ENCODE measurements around the gene RANBP3. TPM values are rescaled to one million over a fixed set of nuclear protein-coding genes. Genes with fewer than 3 reads are reported as not detected.

Gene RANBP3
- total RNA-seq, 1 donor from 2014 or later = 95.5 TPM

DNA sequence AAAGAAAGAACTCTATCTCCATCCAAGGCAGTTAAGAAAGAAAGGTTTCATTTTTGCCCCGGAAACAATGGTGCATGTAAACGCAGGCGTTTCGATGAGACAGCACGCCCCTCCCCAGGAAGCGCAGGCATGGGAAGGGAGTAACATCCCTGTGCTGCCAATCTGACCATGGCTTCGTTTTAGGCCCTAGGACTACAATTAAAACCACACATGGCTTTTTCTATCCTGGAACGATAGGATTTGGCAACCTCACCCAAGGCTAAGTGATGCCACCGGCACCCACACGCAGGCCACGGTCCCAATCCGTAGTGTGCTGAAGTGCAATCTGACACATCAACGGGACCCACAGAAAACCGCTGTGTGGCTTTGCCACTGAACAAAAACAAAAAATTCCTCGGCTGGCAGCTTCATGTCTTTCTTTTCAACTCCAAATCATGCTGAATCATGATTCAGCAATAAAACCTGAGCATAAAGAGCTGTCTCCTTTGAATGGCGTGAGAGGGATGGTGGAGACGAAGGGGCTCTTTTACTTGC lies 24.2 kb downstream of the RANBP3 start:
- intact Hi-C loops (cut with micrococcal nuclease) = loop anchor here (5.0 kb wide), 1 partner anchor 51 kb away; the partner anchor contains the start of genes NDUFA11 and VMAC

- intact Hi-C loops (cut with micrococcal nuclease) = loop anchor here (5.0 kb wide), 1 partner anchor 51 kb away; the partner anchor contains the start of genes NDUFA11 and VMAC
These were observed 24.8 kb downstream of the RANBP3 start for GRCh38 chr19:5953030-5953589.

- intact Hi-C loops (cut with micrococcal nuclease) = loop anchor here (5.0 kb wide), 1 partner anchor 50 kb away; the partner anchor contains the start of genes NDUFA11 and VMAC
These were observed 25.5 kb downstream of the RANBP3 start for GRCh38 chr19:5952193-5953029.

GRCh38 chr19:5951338-5951861 lies 26.5 kb downstream of the RANBP3 start:
- intact Hi-C loops (cut with micrococcal nuclease) = loop anchor here (5.0 kb wide), 1 partner anchor 49 kb away; the partner anchor contains the start of genes NDUFA11 and VMAC

- intact Hi-C loops (cut with micrococcal nuclease) = loop anchor here (5.0 kb wide), 1 partner anchor 48 kb away; the partner anchor contains the start of genes NDUFA11 and VMAC
These were observed 27.2 kb downstream of the RANBP3 start for GRCh38 chr19:5950741-5951140.

DNA sequence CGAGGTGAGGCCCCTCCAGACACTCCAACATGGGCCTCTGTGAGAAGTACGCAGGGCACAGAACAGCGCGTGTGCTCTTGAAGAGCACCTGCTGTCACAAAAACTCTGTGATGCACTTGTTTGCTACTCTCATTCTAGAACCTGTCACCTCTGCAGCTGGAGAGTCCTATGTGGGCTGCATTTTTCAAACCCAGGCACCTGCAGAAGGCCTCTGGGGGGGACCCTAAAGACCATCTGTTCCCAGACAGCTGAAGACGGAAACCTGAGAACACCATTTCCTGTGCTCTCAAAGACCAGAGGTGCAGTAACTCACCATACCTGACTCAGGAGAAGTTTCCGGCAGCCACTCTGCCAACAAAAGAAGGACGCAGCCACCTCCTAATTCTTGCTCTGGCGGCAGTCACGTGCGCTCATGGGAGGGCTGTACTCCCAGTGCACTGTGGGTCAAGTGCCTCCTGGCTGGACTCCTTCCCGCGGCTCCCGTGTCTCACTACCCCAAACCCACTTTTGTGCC lies 28.1 kb downstream of the RANBP3 start:
- intact Hi-C loops (cut with micrococcal nuclease) = loop anchor here (5.0 kb wide), 1 partner anchor 48 kb away; the partner anchor contains the start of genes NDUFA11 and VMAC

DNA sequence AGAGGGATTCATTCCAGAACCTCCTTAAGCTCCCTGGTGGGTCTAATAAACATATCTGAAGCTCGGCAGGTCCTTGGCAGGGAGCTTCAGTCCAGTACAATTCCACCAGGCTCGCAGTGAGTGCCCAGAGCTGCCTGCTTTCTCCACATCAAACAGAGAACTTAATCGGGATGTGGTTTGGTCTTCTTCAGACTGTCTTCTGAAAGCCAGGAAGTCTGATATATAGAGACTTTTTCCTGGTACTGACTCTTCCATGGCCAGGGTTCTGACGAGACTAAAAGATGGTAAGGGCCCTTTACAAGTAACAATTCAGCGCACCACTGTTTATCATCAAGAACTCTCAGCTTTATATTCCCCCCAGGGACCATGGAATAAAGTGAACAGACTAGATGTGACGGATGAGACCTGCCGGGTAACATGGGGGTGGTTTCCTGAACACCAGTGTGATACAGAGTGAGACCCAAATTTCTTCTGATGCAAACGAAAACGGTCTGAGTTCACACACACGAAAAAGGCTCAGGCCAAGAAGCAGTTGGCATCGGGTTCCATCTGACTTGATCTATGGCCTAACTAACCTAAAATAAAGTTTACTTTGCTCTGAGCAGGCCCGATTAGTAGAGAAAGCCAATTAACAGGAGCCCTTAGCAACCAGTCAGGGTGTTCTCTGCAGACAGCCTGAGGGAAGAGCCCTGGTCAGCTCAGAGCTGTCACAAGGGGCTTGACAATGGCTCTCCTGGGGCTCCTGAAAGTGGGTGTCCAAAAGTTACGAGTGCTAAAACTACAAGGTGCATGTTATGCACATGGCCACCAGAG lies 29.0 kb downstream of the RANBP3 start:
- intact Hi-C loops (cut with micrococcal nuclease) = no loop called here

GRCh38 chr19:5947435-5947834 lies 30.5 kb downstream of the RANBP3 start:
- intact Hi-C loops (cut with micrococcal nuclease) = no loop called here

- intact Hi-C loops (cut with micrococcal nuclease) = no loop called here
These were observed 34.3 kb downstream of the RANBP3 start for GRCh38 chr19:5943623-5944022.

DNA sequence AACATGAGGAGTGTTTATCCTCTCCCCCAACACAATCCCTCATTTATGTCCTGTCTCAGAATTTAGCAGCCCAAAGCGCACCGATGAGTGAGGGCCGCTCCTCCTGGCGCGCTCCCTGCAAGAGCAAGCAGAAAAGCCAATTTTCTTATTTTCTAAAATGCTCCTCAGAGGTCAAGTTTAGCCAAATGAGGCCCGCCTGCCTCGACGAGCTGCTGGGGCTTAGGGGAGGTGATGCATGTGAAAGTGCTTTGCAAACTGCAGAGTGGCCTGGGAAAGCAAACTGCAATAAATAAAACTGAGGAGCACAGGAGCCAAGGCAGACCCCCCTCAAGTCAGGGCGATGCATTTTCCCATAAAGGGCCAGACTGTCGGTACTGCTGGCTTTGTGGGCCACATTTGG lies 34.9 kb downstream of the RANBP3 start:
- intact Hi-C loops (cut with micrococcal nuclease) = no loop called here

DNA sequence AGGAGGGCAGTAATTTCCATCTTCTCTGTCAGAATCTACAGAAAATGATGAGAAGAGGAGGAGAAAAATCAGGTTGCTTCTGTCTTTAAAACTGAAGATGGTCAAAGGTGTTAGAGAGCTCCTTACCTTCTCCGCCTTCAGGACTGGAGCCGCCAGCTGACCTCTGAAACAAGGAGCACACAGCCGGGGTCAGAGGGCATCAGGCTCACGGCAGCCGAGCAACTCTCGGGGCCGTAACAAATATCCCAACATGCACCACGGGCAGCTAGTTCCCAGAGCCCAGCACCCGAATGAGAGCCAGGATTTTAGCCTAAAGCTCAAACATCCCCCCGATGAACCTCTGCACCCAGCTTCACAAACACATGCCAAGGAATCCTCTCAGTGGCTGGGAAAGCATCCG lies 36.3 kb downstream of the RANBP3 start:
- intact Hi-C loops (cut with micrococcal nuclease) = no loop called here

GRCh38 chr19:5940260-5941208 lies 37.4 kb downstream of the RANBP3 start:
- intact Hi-C loops (cut with micrococcal nuclease) = no loop called here

DNA sequence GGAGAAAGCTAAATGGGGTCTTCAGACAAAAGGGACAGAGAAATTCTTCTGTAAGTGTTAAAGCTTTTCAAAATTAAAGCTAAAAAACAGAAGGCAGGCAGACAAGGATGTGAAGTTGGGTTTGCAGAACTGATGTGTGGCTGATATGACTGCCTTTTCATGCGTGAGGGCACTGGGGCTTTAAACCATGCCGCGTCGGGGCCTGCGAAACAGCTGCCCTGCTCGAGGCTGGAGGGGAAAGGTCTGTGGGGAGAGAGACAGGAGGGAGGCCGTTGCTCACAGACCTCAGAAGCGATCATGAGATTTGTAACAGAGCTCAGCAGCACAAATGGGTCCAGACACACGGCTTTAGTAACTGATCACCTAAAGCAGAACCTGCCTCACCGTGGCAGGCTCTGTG lies 40.4 kb downstream of the RANBP3 start:
- intact Hi-C loops (cut with micrococcal nuclease) = no loop called here

GRCh38 chr19:5936292-5936592 lies 41.7 kb downstream of the RANBP3 start:
- intact Hi-C loops (cut with micrococcal nuclease) = no loop called here

GRCh38 chr19:5935473-5936291 lies 42.3 kb downstream of the RANBP3 start:
- intact Hi-C loops (cut with micrococcal nuclease) = no loop called here

DNA sequence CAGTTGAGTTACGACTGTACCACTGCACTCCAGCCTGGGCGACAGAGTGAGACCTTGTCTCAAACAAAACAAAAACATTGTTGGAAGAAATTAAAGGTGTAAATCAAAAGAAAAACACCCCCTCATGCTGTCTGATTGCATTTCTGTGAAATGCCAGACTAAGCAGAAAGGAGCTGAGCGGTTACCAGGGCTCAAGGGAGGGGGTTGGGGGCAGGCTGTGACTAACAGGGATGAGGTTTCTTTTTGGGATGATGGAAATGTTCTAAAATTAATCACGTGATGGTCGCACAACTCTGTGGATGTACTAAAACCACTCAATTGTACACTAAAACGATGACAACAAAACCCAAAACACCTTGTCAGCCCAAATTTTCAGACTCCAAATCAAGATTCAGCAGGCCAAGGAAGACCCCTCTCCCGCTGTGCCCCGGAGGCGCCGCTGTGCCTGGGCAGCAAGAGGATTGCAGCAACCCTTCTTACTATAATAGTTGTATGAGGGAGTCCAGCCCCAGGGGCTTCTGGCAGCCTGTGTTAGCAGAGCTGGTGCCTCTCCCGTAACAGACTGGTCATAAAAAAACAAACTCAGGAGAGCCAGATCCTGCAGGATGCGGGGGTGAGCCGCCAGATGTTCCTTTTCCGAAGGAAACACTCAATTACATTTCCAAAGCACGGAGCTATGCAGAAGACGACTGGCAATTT lies 43.0 kb downstream of the RANBP3 start:
- intact Hi-C loops (cut with micrococcal nuclease) = no loop called here

- intact Hi-C loops (cut with micrococcal nuclease) = no loop called here
These were observed 43.9 kb downstream of the RANBP3 start for GRCh38 chr19:5934069-5934401.

GRCh38 chr19:5933391-5934068 lies 44.4 kb downstream of the RANBP3 start:
- intact Hi-C loops (cut with micrococcal nuclease) = no loop called here

Data from T-helper 2 cell treated with Interferon-gamma antibody and Interleukin-4, amounts not matched to agents 100 ng/mL and 5 ng/mL, for 36 hours (primary cell).